Glomerular visceral epithelial cell (primary cell): ENCODE data around the gene ANKRD61.
"Not testable (repeated sequence)": the region's sequence is repeated elsewhere in the genome, so short reads cannot be mapped to it uniquely, and the experiment has no call there.

Source experiments
- DNase-seq: peaks from one replicate; pipeline ENCODE4 v3.0.0-alpha.2; 2016; ENCODE audit errors: extremely low spot score

The ANKRD61 gene

GRCh38 chr7:6030988-6031387, at the start of gene ANKRD61:
ANKRD61 (plus strand) TSS chr7:6031376; CDS start chr7:6031376, 0 bp downstream.
- no peak for DNase-seq

GRCh38 chr7:5987061-5987460, 44.1 kb upstream of the ANKRD61 start:
- DNase-seq, result not testable (repeated sequence)

- DNase-seq, result peak; percentile 53
These were observed 33.9 kb upstream of the ANKRD61 start for GRCh38 chr7:5997210-5997808.

- no peak for DNase-seq
These were observed 23.8 kb upstream of the ANKRD61 start for GRCh38 chr7:6007386-6007785.

GRCh38 chr7:6007835-6008590, 23.2 kb upstream of the ANKRD61 start:
- peak; percentile 22 for DNase-seq

GRCh38 chr7:6008668-6009611, 22.2 kb upstream of the ANKRD61 start, which contains the start of the genes AIMP2 and PMS2:
AIMP2 (plus strand) TSS chr7:6009272; CDS start chr7:6009364, 92 bp downstream.
PMS2 (minus strand) TSS chr7:6009049; CDS start chr7:6009019, 30 bp downstream.
- DNase-seq, result peak; percentile 98

GRCh38 chr7:6010370-6010769, 20.8 kb upstream of the ANKRD61 start:
- not testable (repeated sequence) for DNase-seq

GRCh38 chr7:6011541-6011940, 19.6 kb upstream of the ANKRD61 start:
- DNase-seq, result no peak

GRCh38 chr7:6012355-6013104, 18.6 kb upstream of the ANKRD61 start:
- no peak for DNase-seq

- no peak for DNase-seq
These were observed 15.1 kb upstream of the ANKRD61 start for GRCh38 chr7:6015917-6016652.

GRCh38 chr7:6016653-6016966, 14.6 kb upstream of the ANKRD61 start:
- no peak for DNase-seq

- no peak for DNase-seq
These were observed 10.5 kb upstream of the ANKRD61 start for GRCh38 chr7:6020371-6021286.

- no peak for DNase-seq
These were observed 8.5 kb upstream of the ANKRD61 start for GRCh38 chr7:6022707-6023106.

GRCh38 chr7:6023974-6024435, 7.2 kb upstream of the ANKRD61 start:
- no peak for DNase-seq

GRCh38 chr7:6026011-6026819, 5.0 kb upstream of the ANKRD61 start:
- DNase-seq, result peak; percentile 33

GRCh38 chr7:6026820-6027311, 4.3 kb upstream of the ANKRD61 start:
- DNase-seq, result no peak

- no peak for DNase-seq
These were observed 3.3 kb upstream of the ANKRD61 start for GRCh38 chr7:6027806-6028365.

- DNase-seq, result no peak
These were observed 2.6 kb upstream of the ANKRD61 start for GRCh38 chr7:6028563-6028962.
